ENCODE measurements around the gene ELFN2. TPM values are rescaled to one million over a fixed set of nuclear protein-coding genes. Genes with fewer than 3 reads are reported as not detected.

ELFN2 gene
- polyA plus RNA-seq, 3 donors, result 0.65 to 1.4 (median 0.86) TPM

GRCh38 chr22:37456346-37456745 is 29.1 kb upstream of the ELFN2 start:
- DNase-seq (ENCODE audit: low read depth in 3 of 3, low spot score in 2 of 3), result no peak

DNA sequence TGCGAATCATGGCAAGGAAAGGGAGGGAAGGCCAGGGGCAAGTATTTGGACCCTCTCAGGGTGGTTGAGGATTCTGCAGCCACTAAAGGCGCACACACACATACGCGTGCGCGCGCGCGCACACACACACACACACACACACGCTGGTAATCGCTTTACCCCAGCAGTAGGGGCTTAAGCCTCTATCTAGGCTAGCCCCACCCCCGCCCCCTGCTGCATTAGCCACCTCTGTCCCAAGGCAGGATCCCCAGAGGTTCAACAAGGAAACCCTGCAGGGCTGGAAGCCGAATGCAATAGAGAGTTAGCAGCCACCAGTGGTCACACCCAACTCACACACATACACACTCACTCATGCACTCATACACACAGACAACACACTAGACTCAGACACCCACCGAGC is 28.6 kb upstream of the ELFN2 start:
- no peak for DNase-seq (ENCODE audit: low read depth in 3 of 3, low spot score in 2 of 3)

- DNase-seq (ENCODE audit: low read depth in 3 of 3, low spot score in 2 of 3), result no peak
Observed at GRCh38 chr22:37454857-37455686, 27.8 kb upstream of the ELFN2 start.

GRCh38 chr22:37453696-37454095 is 26.4 kb upstream of the ELFN2 start:
- no peak for DNase-seq (ENCODE audit: low read depth in 3 of 3, low spot score in 2 of 3)

DNA sequence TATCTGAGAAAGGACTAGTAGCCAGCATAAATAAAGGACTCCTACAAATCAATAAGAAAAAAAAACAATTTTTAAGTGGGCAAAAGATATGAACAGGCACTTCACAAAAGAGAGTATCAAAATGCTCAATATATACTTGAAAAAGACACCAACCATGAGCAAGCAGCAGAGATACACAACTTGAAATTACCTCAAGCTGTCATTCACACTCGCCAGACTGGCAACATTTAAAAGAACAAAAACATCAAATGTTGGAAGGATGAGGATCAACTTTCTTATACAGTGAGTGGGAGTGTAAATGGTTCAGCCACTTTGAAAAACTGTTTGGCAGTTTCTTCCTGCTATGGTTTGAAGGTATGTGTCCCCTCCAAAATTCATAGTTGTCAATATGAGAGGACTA is 23.9 kb upstream of the ELFN2 start:
- DNase-seq (ENCODE audit: low read depth in 3 of 3, low spot score in 2 of 3), result no peak

DNA sequence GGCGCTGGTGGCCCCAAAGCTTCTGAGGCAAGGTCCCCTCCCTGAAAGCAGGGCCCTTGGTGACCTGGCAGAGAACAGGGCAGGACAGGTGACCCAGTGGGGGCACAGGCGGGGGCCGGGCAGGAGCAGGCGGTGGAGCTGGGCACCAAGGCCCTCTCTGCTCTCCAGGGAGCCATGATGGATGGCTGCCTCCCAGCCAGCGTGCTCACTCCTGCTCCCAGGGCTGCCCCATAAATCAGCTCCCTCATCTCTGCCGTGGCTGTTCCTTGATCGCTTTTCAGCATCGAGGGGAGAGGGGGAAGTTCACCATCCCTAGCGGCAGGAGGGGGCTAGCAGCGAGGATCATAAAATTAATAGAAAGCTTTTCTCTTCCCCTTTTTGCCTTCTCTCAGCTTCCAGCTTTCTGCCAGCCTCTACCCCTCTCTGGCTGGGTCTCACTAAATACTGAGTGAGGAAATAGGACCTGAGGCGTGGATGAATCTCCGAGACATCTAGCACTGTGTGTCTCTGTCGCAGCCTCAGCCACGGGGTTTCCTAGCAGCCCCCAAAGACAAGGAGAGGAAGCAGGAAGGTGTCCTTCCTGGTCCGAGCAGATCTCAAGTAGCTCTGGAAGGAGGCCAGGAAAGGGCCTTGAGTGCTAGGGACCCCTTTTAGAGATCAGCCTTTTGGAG is 22.2 kb upstream of the ELFN2 start:
- DNase-seq (ENCODE audit: low read depth in 3 of 3, low spot score in 2 of 3), result no peak

GRCh38 chr22:37448516-37449127 is 21.3 kb upstream of the ELFN2 start:
- DNase-seq (ENCODE audit: low read depth in 3 of 3, low spot score in 2 of 3), result no peak

GRCh38 chr22:37445501-37445900 is 18.2 kb upstream of the ELFN2 start:
- no peak for DNase-seq (ENCODE audit: low read depth in 3 of 3, low spot score in 2 of 3)

DNA sequence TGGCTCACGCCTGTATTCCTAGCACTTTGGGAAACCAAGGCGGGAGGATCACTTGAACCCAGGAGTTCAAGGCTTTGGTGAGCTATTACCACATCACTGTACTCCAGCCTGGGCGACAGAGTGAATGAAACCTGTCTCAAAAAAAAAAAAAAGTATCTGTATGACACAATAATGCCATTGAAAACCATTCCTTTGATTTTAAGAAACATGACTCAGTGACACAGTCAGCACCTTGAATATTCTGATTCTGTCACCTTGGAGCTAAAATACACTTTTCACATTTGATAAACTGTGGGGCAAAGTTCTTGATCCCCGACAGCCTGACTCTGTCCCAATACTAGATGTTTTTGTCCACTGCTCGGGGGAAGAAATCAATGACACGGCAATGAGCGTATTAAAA is 16.7 kb upstream of the ELFN2 start:
- DNase-seq (ENCODE audit: low read depth in 3 of 3, low spot score in 2 of 3), result no peak

DNA sequence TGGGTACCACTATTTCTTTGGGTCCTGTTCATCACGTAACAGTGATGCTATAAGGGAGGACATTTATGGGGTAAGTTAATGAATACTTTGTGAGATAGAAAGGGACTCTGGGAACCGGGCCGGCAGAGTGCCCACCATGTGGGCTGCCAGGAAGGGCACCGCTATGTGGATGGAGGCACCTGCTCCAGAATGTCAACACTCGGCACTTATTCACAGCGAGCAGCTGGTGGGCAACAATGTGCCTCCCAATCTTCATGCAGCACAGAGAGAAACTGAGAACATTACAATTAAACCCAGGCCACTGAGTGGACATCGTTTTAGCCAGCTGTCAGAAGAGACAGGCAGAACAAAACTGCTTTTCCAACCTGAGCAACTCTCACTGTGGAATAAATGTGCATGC is 15.8 kb upstream of the ELFN2 start:
- DNase-seq (ENCODE audit: low read depth in 3 of 3, low spot score in 2 of 3), result no peak

DNA sequence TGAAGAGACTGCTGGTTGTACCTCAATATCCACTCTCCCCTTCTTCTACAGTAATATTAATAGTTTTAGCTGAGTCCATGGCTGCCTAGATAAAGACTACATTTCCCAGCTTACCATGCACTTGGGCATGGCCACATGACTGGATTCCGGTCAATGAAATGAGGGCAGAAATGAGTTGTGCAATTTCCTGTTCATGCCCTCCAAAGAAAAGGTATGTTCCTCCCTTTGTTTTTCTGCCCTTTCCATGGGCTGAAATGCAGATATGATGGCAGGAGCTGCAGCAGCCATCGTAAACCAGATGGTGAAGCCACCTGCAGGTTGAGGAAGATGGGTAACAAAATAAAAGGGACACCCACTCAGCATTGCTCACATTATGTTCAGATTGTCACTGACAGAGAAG is 15.3 kb upstream of the ELFN2 start:
- no peak for DNase-seq (ENCODE audit: low read depth in 3 of 3, low spot score in 2 of 3)

DNA sequence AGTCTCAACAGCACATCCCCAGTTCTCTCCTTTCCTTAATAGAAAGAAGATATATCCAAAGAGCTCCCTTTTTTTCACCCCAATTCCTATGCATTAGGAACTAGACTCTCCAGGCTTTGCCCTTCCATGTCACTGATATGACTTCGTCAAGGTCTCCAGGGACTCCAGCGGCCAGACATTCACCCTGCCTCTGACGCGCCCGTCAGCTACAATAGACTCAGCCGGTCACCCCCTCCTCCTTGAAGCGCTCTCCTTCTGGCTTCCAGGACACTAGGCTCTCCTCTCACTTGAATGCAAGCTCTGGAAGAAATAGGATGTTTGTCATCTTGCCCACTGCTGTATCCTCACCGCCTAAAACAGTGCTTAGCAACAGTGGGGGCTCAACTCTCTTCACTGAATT is 14.9 kb upstream of the ELFN2 start:
- no peak for DNase-seq (ENCODE audit: low read depth in 3 of 3, low spot score in 2 of 3)

DNA sequence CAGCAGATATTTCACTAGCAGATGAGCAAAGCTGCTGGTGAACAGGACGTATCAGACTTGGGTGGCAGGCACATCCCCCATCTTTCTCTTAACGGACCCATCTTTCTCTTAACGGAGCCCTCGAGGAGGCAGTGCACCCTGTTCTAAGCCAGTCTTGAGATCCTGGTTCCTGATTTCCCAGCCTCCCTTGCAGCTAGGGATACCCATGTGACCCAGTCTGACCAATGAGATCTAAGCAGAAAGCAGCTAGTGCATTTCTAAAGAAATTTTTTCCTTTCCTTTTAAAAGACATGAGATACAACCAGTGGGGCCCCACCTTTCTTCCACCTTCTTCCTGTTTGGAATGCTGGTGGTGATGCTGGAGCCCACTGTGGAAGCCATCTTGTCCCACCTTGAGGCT is 13.6 kb upstream of the ELFN2 start:
- no peak for DNase-seq (ENCODE audit: low read depth in 3 of 3, low spot score in 2 of 3)

DNA sequence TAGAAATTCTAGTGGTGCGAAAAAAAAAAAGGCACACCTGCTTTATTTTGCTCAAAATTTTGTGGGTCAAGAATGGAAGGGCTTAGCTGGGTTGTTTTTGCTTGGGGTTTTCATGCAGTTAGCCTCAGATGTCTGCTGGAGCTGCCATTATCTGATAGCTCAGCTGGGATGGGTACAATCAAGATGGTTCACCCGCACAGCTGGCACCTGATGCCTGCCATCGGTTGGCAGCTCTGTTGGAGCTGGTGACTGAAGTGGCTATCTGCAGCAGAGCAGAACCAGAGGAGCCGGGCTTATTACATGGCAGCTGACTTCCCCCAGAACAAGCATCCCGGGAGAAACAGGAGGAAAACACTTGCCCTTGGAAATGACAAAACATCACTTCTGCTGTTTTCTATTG is 12.1 kb upstream of the ELFN2 start:
- DNase-seq (ENCODE audit: low read depth in 3 of 3, low spot score in 2 of 3), result no peak

DNA sequence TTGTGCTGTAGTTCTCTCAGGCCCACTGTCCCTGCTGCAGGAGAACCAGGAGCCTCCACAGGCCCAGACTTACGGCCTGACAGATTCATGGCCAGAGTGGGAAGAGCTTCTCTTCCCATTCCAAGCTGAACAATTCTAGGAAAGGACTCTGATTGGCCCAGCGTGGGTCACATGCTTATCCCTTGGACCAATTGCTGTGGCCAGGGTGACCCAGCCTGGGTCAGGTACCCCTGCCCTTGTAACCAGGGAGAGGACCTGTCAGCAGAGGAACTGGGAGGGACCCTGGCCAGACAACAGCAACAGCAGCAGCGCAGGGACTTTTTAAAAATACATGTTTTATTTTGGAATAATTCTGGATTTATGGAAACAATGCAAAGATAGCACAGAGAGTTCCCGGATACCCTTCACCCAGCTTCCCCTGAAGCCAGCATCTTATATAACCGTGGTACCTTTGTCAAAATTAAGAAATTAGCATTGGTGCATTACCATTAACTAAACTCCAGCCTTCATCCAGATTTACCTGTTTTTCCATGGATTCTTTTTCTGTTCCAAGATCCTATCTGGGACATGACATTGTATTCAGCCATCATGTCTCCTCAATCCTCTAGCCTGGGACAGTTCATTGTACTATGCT is 8.8 kb upstream of the ELFN2 start:
- no peak for DNase-seq (ENCODE audit: low read depth in 3 of 3, low spot score in 2 of 3)

DNA sequence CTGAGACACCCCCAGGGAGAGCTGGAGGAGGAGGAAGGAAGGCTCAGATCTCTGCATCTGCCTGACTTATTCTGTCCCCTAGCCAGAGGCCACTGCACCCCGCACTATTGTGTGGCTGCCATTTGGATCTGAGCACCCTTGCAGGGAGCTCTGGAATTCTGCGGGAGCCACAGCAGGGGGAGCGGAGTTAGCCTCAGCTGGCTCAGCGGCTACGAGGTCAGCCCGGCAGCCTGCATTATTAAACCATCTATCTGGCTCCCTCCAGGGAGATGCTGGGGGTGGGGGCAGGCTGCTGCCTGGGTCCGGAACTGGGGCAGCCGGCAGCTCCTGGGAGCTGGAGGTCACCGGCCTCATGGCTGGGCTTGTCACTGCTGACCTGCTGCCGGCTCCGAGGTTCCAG is 6.5 kb upstream of the ELFN2 start:
- no peak for DNase-seq (ENCODE audit: low read depth in 3 of 3, low spot score in 2 of 3)

DNA sequence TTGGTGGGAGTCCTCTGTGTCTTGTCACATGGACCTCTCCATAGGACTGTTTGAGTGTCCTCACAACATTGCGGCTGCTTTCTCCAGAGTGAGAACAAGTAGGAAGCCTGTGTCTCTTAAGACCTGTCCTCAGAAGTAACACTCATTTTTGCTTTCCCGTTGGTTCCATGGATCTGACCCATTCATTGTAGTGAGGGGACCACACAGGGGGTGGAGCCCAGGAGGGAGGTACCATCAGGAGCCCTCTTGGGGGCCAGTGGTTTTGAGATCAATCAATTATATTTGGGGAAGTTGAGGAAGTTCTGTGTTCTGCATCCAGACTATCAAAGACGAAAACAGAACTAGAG is 5.4 kb upstream of the ELFN2 start:
- no peak for DNase-seq (ENCODE audit: low read depth in 3 of 3, low spot score in 2 of 3)

- DNase-seq (ENCODE audit: low read depth in 3 of 3, low spot score in 2 of 3), result no peak
Observed at GRCh38 chr22:37431801-37432707, 4.8 kb upstream of the ELFN2 start.

DNA sequence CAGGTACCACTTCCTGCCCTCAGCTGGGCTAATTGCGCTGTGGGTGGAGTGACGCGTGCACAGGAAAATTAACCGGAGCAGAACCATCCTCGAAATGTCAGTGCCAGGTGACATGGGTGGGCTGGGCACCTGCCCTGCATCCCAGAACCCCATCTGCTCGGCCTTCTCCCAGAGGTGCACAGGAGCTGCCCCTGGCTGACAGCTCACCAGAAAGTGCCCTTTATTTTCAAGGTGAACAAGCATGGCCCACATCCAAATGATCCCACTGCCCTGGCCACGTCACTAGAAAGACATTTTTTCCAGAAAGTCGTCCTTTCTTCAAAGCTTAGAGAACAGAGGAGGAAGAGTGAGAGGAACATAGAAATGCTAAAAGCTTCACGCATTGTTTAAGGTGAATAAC is 4.1 kb upstream of the ELFN2 start:
- no peak for DNase-seq (ENCODE audit: low read depth in 3 of 3, low spot score in 2 of 3)

DNA sequence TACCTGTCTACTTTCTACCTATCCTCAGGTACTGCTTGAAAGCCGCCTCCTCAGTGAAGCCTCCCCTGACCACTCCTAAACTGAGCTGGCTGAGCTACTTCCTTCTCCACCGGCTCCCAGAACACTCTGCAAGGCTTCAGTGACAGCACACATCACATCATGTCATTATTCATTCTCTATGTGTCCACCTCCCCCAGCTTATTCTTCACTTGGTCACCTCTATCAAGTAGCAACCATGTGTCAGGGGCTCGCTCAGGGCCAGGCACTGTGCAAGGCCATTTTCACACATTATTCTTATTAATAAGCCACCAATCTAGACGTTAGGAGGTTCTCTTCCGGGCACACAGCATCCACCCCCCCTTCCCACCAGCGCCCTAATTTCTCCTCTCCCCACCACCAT is 3.7 kb upstream of the ELFN2 start:
- no peak for DNase-seq (ENCODE audit: low read depth in 3 of 3, low spot score in 2 of 3)

All from right renal cortex interstitium (tissue), 3 donors.